ENCODE results near the gene C11orf21. TPM values are rescaled to one million over a fixed set of nuclear protein-coding genes. Genes with fewer than 3 reads are reported as not detected.

C11orf21 gene
- total RNA-seq, 1 experiment from 2014 or later: 0.09 TPM

GRCh38 chr11:2346586-2347307 lies 45.0 kb upstream of the C11orf21 start:
- CTCF ChIA-PET: no interaction called here
- Mint-ChIP-seq H3K36me3 (ENCODE audit: insufficient read depth, unreplicated experiment) (no peaks in the 10 kb centered on the region), H3K27ac (ENCODE audit: unreplicated experiment) (no peak overlapping the region), H3K9me3 (ENCODE audit: unreplicated experiment) (peaks cover 17% of the 10 kb centered on the region), H3K27me3 (ENCODE audit: insufficient read depth, unreplicated experiment) (peaks cover 11% of the 10 kb centered on the region), H3K4me3 (ENCODE audit: unreplicated experiment) (no peak overlapping the region), H3K4me1 (ENCODE audit: low read depth, unreplicated experiment) (peaks cover 8% of the 10 kb centered on the region)
- POLR2A ChIA-PET: no interaction called here
- intact Hi-C loops (cut with micrococcal nuclease; ENCODE audit: unreplicated experiment): no loop called here
- no peaks in the 10 kb centered on the region for H3K27me3 ChIP-seq (replicated peaks; ENCODE audit: control insufficient read depth, insufficient read depth, low read length)
- DNase-seq: no peak
- no peak for TF ChIP-seq CTCF (IDR thresholded peaks at IDR 0.05; ENCODE audit: insufficient read depth in 1 of 2, low read depth in 1 of 2, low read length in 1 of 2, severe bottlenecking in 1 of 2, unreplicated experiment in 1 of 2)
- no peaks in the 10 kb centered on the region for H3K36me3 ChIP-seq (ENCODE audit: control insufficient read depth, insufficient read depth, low read length)
- H3K4me3 ChIP-seq (ENCODE audit: low read depth, low read length): no peak overlapping the region
- peaks cover 15% of the 10 kb centered on the region for H3K9me3 ChIP-seq
- H3K4me1 ChIP-seq: peaks cover 11% of the 10 kb centered on the region
- BruUV-seq (replicated peaks): no TSS peak

- POLR2A ChIA-PET: no interaction called here
- Histone ChIP-seq H3K36me3 (ENCODE audit: control insufficient read depth, insufficient read depth, low read length) (no peaks in the 10 kb centered on the region), H3K9me3 (peaks cover 15% of the 10 kb centered on the region), H3K4me1 (peaks cover 4% of the 10 kb centered on the region), H3K4me3 (ENCODE audit: low read depth, low read length) (no peak overlapping the region), H3K27me3 (replicated peaks; ENCODE audit: control insufficient read depth, insufficient read depth, low read length) (no peaks in the 10 kb centered on the region)
- intact Hi-C loops (cut with micrococcal nuclease; ENCODE audit: unreplicated experiment): no loop called here
- Mint-ChIP-seq H3K4me3 (ENCODE audit: unreplicated experiment) (no peak overlapping the region), H3K9me3 (ENCODE audit: unreplicated experiment) (peaks cover 17% of the 10 kb centered on the region), H3K27ac (ENCODE audit: unreplicated experiment) (no peak overlapping the region), H3K36me3 (ENCODE audit: insufficient read depth, unreplicated experiment) (no peaks in the 10 kb centered on the region), H3K4me1 (ENCODE audit: low read depth, unreplicated experiment) (peaks cover 2% of the 10 kb centered on the region), H3K27me3 (ENCODE audit: insufficient read depth, unreplicated experiment) (peaks cover 11% of the 10 kb centered on the region)
- TF ChIP-seq CTCF (IDR thresholded peaks at IDR 0.05; ENCODE audit: insufficient read depth in 1 of 2, low read depth in 1 of 2, low read length in 1 of 2, severe bottlenecking in 1 of 2, unreplicated experiment in 1 of 2): no peak
- no peak for DNase-seq
- BruUV-seq (replicated peaks): no TSS peak
- CTCF ChIA-PET: no interaction called here
Observed at GRCh38 chr11:2346014-2346413, 44.3 kb upstream of the C11orf21 start.

- no peak overlapping the region for H3K4me3 ChIP-seq (ENCODE audit: low read depth, low read length)
- H3K9me3 ChIP-seq: peaks cover 15% of the 10 kb centered on the region
- Mint-ChIP-seq H3K4me1 (ENCODE audit: low read depth, unreplicated experiment) (no peaks in the 10 kb centered on the region), H3K27me3 (ENCODE audit: insufficient read depth, unreplicated experiment) (peaks cover 11% of the 10 kb centered on the region), H3K27ac (ENCODE audit: unreplicated experiment) (no peak overlapping the region), H3K4me3 (ENCODE audit: unreplicated experiment) (no peak overlapping the region), H3K9me3 (ENCODE audit: unreplicated experiment) (peaks cover 17% of the 10 kb centered on the region), H3K36me3 (ENCODE audit: insufficient read depth, unreplicated experiment) (no peaks in the 10 kb centered on the region)
- no peak for TF ChIP-seq CTCF (IDR thresholded peaks at IDR 0.05; ENCODE audit: insufficient read depth in 1 of 2, low read depth in 1 of 2, low read length in 1 of 2, severe bottlenecking in 1 of 2, unreplicated experiment in 1 of 2)
- no peaks in the 10 kb centered on the region; the same call in 1 of the 2 replicates for H3K27me3 ChIP-seq (replicated peaks; ENCODE audit: control insufficient read depth, insufficient read depth, low read length)
- POLR2A ChIA-PET: no interaction called here
- CTCF ChIA-PET: no interaction called here
- H3K36me3 ChIP-seq (ENCODE audit: control insufficient read depth, insufficient read depth, low read length): no peaks in the 10 kb centered on the region
- intact Hi-C loops (cut with micrococcal nuclease; ENCODE audit: unreplicated experiment): no loop called here
- no peaks in the 10 kb centered on the region for H3K4me1 ChIP-seq
- no TSS peak for BruUV-seq (replicated peaks)
- no peak for DNase-seq
Observed at GRCh38 chr11:2345050-2345449, 43.3 kb upstream of the C11orf21 start.

All from Caco-2 (cell line).